ENCODE data around the gene DNAI1.

DNA sequence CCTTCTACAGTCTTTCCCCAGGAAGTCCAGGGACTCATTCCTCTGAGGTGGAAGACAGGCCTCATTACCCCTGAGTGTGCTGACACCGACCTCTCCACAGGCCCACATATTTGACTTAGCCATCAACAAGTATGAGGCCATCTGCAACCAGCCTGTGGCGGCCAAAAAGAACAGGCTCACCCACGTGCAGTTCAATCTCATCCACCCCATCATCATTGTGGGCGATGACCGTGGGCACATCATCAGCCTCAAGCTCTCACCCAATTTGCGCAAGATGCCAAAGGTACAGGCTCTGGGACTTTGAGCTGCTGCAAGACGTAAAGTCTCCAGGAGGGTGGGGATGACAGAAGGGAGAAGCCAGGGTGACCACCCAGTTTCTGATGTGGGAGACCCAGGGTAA is 58.6 kb downstream of the DNAI1 start:
- TF ChIP-seq EP300 (IDR thresholded peaks at IDR 0.05; ENCODE audit: borderline replicate concordance in 1 of 2, control insufficient read depth in 1 of 2, low read depth in 2 of 2, low read length in 2 of 2) (no peak), EZH2 (IDR thresholded peaks at IDR 0.05; ENCODE audit: borderline replicate concordance, control insufficient read depth, low read depth, low read length) (no peak)

All from GM12878 (cell line).